Measurements from ENCODE around the gene CLTB.

CLTB gene

GRCh38 chr5:176414704-176415103 lies 1.6 kb downstream of the CLTB start:
- TF ChIP-seq NFIC (IDR thresholded peaks at IDR 0.05) (no peak), TCF12 (IDR thresholded peaks at IDR 0.05; ENCODE audit: low read depth) (no peak), EGR1 (IDR thresholded peaks at IDR 0.05) (no peak), FOXM1 (IDR thresholded peaks at IDR 0.05; ENCODE audit: borderline replicate concordance, low read depth) (no peak), CREB1 (IDR thresholded peaks at IDR 0.05; ENCODE audit: low read depth) (no peak), TEAD4 (IDR thresholded peaks at IDR 0.05) (no peak), REST (IDR thresholded peaks at IDR 0.05; ENCODE audit: low read depth) (no peak), ZBTB7A (IDR thresholded peaks at IDR 0.05; ENCODE audit: low read depth) (no peak), TAF1 (IDR thresholded peaks at IDR 0.05; ENCODE audit: low read depth) (no peak), RAD21 (IDR thresholded peaks at IDR 0.05; ENCODE audit: low read depth) (no peak), YY1 (IDR thresholded peaks at IDR 0.05; ENCODE audit: low read depth) (no peak)

- TF ChIP-seq YY1 (IDR thresholded peaks at IDR 0.05; ENCODE audit: low read depth) (no peak), ZBTB7A (IDR thresholded peaks at IDR 0.05; ENCODE audit: low read depth) (no peak)
Measured at GRCh38 chr5:176413709-176414191, 2.6 kb downstream of the CLTB start.

DNA sequence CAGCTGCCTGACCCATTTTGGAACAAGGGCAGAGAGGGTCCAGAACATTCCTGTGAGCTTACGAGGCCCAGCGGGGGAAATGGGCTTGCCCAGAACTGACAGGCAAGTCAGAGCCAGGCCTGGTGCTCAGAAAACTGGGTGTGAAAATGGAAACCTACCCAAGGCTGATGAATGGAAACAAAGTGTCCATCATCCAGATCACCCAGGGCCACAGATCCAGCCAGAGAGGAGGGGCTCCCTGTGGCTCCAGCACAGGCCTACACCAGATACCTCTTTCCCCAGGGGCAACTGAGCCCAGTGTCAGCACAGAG lies 3.1 kb downstream of the CLTB start:
- TF ChIP-seq CEBPB (IDR thresholded peaks at IDR 0.05): no peak
- no peak for TF ChIP-seq EP300 (IDR thresholded peaks at IDR 0.05; ENCODE audit: borderline replicate concordance)
- no peak for TF ChIP-seq NFIC (IDR thresholded peaks at IDR 0.05)
- TF ChIP-seq, protein P1, sequence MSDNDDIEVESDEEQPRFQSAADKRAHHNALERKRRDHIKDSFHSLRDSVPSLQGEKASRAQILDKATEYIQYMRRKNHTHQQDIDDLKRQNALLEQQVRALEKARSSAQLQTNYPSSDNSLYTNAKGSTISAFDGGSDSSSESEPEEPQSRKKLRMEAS (IDR thresholded peaks at IDR 0.05): no peak
- TF ChIP-seq FOXM1 (IDR thresholded peaks at IDR 0.05; ENCODE audit: borderline replicate concordance, low read depth): no peak
- TF ChIP-seq TCF12 (IDR thresholded peaks at IDR 0.05; ENCODE audit: low read depth): no peak
- TF ChIP-seq EGR1 (IDR thresholded peaks at IDR 0.05): no peak
- TF ChIP-seq TEAD4 (IDR thresholded peaks at IDR 0.05): no peak
- TF ChIP-seq TAF1 (IDR thresholded peaks at IDR 0.05; ENCODE audit: low read depth): no peak
- no peak for TF ChIP-seq REST (IDR thresholded peaks at IDR 0.05; ENCODE audit: low read depth)
- TF ChIP-seq USF1 (IDR thresholded peaks at IDR 0.05): no peak
- no peak for TF ChIP-seq ZBTB7A (IDR thresholded peaks at IDR 0.05; ENCODE audit: low read depth)
- no peak for TF ChIP-seq RAD21 (IDR thresholded peaks at IDR 0.05; ENCODE audit: low read depth)
- no peak for TF ChIP-seq YY1 (IDR thresholded peaks at IDR 0.05; ENCODE audit: low read depth)
- no peak for TF ChIP-seq CREB1 (IDR thresholded peaks at IDR 0.05; ENCODE audit: low read depth)

GRCh38 chr5:176412517-176413254 lies 3.7 kb downstream of the CLTB start:
- no peak for TF ChIP-seq ZBTB7A (IDR thresholded peaks at IDR 0.05; ENCODE audit: low read depth)
- TF ChIP-seq RAD21 (IDR thresholded peaks at IDR 0.05; ENCODE audit: low read depth): no peak
- TF ChIP-seq, protein P1 (IDR thresholded peaks at IDR 0.05): no peak
- no peak for TF ChIP-seq FOXM1 (IDR thresholded peaks at IDR 0.05; ENCODE audit: borderline replicate concordance, low read depth)
- no peak for TF ChIP-seq CEBPB (IDR thresholded peaks at IDR 0.05)
- no peak for TF ChIP-seq TEAD4 (IDR thresholded peaks at IDR 0.05)
- TF ChIP-seq CREB1 (IDR thresholded peaks at IDR 0.05; ENCODE audit: low read depth): no peak
- no peak for TF ChIP-seq EP300 (IDR thresholded peaks at IDR 0.05; ENCODE audit: borderline replicate concordance)
- no peak for TF ChIP-seq NFIC (IDR thresholded peaks at IDR 0.05)
- no peak for TF ChIP-seq REST (IDR thresholded peaks at IDR 0.05; ENCODE audit: low read depth)
- no peak for TF ChIP-seq TAF1 (IDR thresholded peaks at IDR 0.05; ENCODE audit: low read depth)
- no peak for TF ChIP-seq YY1 (IDR thresholded peaks at IDR 0.05; ENCODE audit: low read depth)
- no peak for TF ChIP-seq TCF12 (IDR thresholded peaks at IDR 0.05; ENCODE audit: low read depth)
